Stimulated activated CD4-positive, alpha-beta T cell treated with anti-CD3 and anti-CD28 coated beads, Interleukin-2, amount 100 ng/mL, for 4 hours (primary cell): ENCODE measurements around the gene PAQR8.
A peak's percentile ranks its signal among the peaks of the same experiment; 100 is the strongest.

ENCODE experiments used
- DNase-seq: peaks from one replicate; pipeline ENCODE4 v3.0.0-alpha.2; 2020; ENCODE audit warnings: low read depth

Gene PAQR8

GRCh38 chr6:52361945-52362442 is at the start of gene PAQR8:
Gene PAQR8 (plus strand): TSS chr6:52362151. CDS start chr6:52403214, 41,063 bp downstream.
- DNase-seq = peak; percentile 79

- no peak for DNase-seq
Observed at GRCh38 chr6:52312461-52312860, 49.5 kb upstream of the PAQR8 start.

GRCh38 chr6:52314752-52315151 is 47.2 kb upstream of the PAQR8 start:
- DNase-seq = no peak

GRCh38 chr6:52317211-52317610 is 44.7 kb upstream of the PAQR8 start:
- DNase-seq = no peak

- no peak for DNase-seq
Observed at GRCh38 chr6:52317841-52318581, 43.9 kb upstream of the PAQR8 start.

GRCh38 chr6:52324189-52324588 is 37.8 kb upstream of the PAQR8 start:
- DNase-seq = no peak

- no peak for DNase-seq
Observed at GRCh38 chr6:52325695-52326471, 36.1 kb upstream of the PAQR8 start.

- DNase-seq = no peak
Observed at GRCh38 chr6:52326540-52327364, 35.2 kb upstream of the PAQR8 start.

- no peak for DNase-seq
Observed at GRCh38 chr6:52328303-52328662, 33.7 kb upstream of the PAQR8 start.

GRCh38 chr6:52328729-52329128 is 33.2 kb upstream of the PAQR8 start:
- no peak for DNase-seq

- no peak for DNase-seq
Observed at GRCh38 chr6:52330470-52330869, 31.5 kb upstream of the PAQR8 start.

- DNase-seq = no peak
Observed at GRCh38 chr6:52331793-52332457, 30.0 kb upstream of the PAQR8 start.

- DNase-seq = no peak
Observed at GRCh38 chr6:52333840-52334200, 28.1 kb upstream of the PAQR8 start.

- DNase-seq = no peak
Observed at GRCh38 chr6:52335576-52335975, 26.4 kb upstream of the PAQR8 start.

GRCh38 chr6:52336919-52337561 is 24.9 kb upstream of the PAQR8 start:
- no peak for DNase-seq

- DNase-seq = no peak
Observed at GRCh38 chr6:52337633-52338290, 24.2 kb upstream of the PAQR8 start.

- DNase-seq = no peak
Observed at GRCh38 chr6:52340603-52340880, 21.4 kb upstream of the PAQR8 start.

GRCh38 chr6:52341561-52342260 is 20.2 kb upstream of the PAQR8 start:
- DNase-seq = no peak

- no peak for DNase-seq
Observed at GRCh38 chr6:52345311-52345710, 16.6 kb upstream of the PAQR8 start.

GRCh38 chr6:52346503-52346902 is 15.4 kb upstream of the PAQR8 start:
- no peak for DNase-seq

GRCh38 chr6:52347818-52348217 is 14.1 kb upstream of the PAQR8 start:
- no peak for DNase-seq
